ENCODE data around the gene TCP1.

GRCh38 chr6:159754959-159755914 is 34.2 kb downstream of the TCP1 start:
- TF ChIP-seq CTCF (IDR thresholded peaks at IDR 0.05; ENCODE audit: low read length) = no peak
- TF ChIP-seq EZH2 (optimal IDR thresholded peaks at IDR 0.05; ENCODE audit: low read depth, low read length) = no peak
